ENCODE results near the gene TNFAIP2.
"Not testable (repeated sequence)": the region's sequence is repeated elsewhere in the genome, so short reads cannot be mapped to it uniquely, and the experiment has no call there.

DNA sequence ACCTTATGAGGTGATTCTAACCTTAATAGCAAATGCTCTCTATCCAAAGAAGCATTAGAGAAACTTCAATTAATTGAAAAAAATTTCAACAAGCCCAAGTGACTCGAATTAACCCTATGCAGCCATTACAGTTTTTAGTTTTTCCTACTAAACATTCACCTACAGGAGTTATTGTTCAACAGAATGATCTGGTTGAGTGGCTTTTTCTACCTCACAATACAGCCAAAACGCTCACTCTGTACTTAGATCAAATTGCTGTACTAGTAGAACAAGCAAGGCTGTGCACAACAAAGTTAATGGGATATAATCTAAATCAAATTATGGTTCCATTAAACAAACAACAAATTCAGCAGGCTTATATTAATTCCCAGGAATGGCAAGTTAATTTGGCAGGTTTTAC is 50.6 kb downstream of the TNFAIP2 start:
- TF ChIP-seq, protein P1, sequence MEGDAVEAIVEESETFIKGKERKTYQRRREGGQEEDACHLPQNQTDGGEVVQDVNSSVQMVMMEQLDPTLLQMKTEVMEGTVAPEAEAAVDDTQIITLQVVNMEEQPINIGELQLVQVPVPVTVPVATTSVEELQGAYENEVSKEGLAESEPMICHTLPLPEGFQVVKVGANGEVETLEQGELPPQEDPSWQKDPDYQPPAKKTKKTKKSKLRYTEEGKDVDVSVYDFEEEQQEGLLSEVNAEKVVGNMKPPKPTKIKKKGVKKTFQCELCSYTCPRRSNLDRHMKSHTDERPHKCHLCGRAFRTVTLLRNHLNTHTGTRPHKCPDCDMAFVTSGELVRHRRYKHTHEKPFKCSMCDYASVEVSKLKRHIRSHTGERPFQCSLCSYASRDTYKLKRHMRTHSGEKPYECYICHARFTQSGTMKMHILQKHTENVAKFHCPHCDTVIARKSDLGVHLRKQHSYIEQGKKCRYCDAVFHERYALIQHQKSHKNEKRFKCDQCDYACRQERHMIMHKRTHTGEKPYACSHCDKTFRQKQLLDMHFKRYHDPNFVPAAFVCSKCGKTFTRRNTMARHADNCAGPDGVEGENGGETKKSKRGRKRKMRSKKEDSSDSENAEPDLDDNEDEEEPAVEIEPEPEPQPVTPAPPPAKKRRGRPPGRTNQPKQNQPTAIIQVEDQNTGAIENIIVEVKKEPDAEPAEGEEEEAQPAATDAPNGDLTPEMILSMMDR (IDR thresholded peaks at IDR 0.05) = not testable (repeated sequence)
- TF ChIP-seq POLR2AphosphoS5 (IDR thresholded peaks at IDR 0.05) = not testable (repeated sequence)
